Pancreas (tissue), 10 donors: ENCODE results near the gene SULT4A1. TPM values are rescaled to one million over a fixed set of nuclear protein-coding genes. Genes with fewer than 3 reads are reported as not detected.

Source experiments
- ATAC-seq, 4 donors: fragments of 200-7000 bp; cut with Tn5 transposase; one replicate each; pipeline versions ENCODE4 v1.8.0 to v1.9.1; 2020; ENCODE audit warnings: mild to moderate bottlenecking in 4 of 4, moderate library complexity in 4 of 4
- DNase-seq, 6 donors: peaks; one replicate each; pipeline ENCODE4 v3.0.0-alpha.2; 2020
- FAIRE-seq: peaks from 2 replicates; lab custom pipeline; 2012; peaks lifted over from hg19 to GRCh38; lab: Jason Lieb, UNC
- H3K27ac ChIP-seq, 4 donors: fragments of 200-600 bp; sonication (generic); 1 replicate in 3 of 4; 2 replicates in 1 of 4; pipeline versions ENCODE4 v1.5.0 to v1.8.0; 2020
- H3K27me3 ChIP-seq, 4 donors: fragments of 200-600 bp; one replicate each; pipeline ENCODE4 v1.8.0; 2021
- H3K36me3 ChIP-seq, 3 donors: fragments of 200-600 bp; sonication (generic) in 1 of 3; one replicate each; pipeline versions ENCODE4 v1.5.0 to v1.8.0; 2020 to 2021
- H3K4me1 ChIP-seq, 3 donors: fragments of 200-600 bp; one replicate each; pipeline ENCODE4 v1.8.0; 2021
- H3K4me3 ChIP-seq, 4 donors: fragments of 200-600 bp; sonication (generic) in 2 of 4; one replicate each; pipeline versions ENCODE4 v1.5.0 to v1.8.0; 2020 to 2021
- H3K9me3 ChIP-seq, 4 donors: fragments of 200-600 bp; one replicate each; pipeline ENCODE4 v1.8.0; 2021
- WGBS, 2 donors: extraction: QIAGEN DNeasy Blood & Tissue Kit; methylation state at CpG; one replicate each; pipeline ENCODE4 v1.1.7; 2013; 5-methylcytosine and 5-hydroxymethylcytosine counted together
- intact Hi-C, 3 donors: fragments of 100-400 bp; cut with DNase I; formaldehyde crosslinking; loops; one replicate each; pipeline versions ENCODE4 v1.11.1 to v1.14.2; 2022
- polyA plus RNA-seq, 2 donors: library from polyadenylated mRNA; stranded (reverse); fragments of 200-250 nt; gene quantifications; one replicate each; pipeline ENCODE4 v1.2.3, GENCODE V29; 2013
- total RNA-seq, 6 donors: library from RNA; stranded (reverse); fragmentation: NEBNext Ultra II Directional in 4 of 6; extraction: Animal tissue kit (Norgen Biotek cat#: 25700) in 4 of 6; gene quantifications; one replicate each; pipeline versions ENCODE4 v1.2.1 to v1.2.4, GENCODE V29; 2021 to 2023
- TF ChIP-seq, protein P1 (sequence below), 4 donors: fragments of 200-600 bp; sonication (generic) in 3 of 4; IDR thresholded peaks; one replicate each; pipeline versions ENCODE4 v1.5.0 to v1.8.0; 2021; ENCODE audit warnings: antibody characterized with exemption in 4 of 4
- donor health status: healthy with polysubstance abuse.
- donor health status: DM: no; HTN: no; CAD: no; lungs with moderate emphysema.
- donor health status: DM: no; HTN: no; CAD: no.
- donor health status: control.
- donor health status: control.
- donor health status: Bipolar disorder and iron deficiency.
- donor health status: DM: yes; HTN: yes; CAD: no.
- donor health status: DM: no; HTN: no; CAD: no.
- donor health status: DM: no; HTN: no; CAD: no.
- donor health status: DM: yes; HTN: yes; CAD: no.

Gene SULT4A1
- total and polyA plus RNA-seq, 8 donors, result 0.09 to 5.4 (median 0.37) TPM; not detected in 1

DNA sequence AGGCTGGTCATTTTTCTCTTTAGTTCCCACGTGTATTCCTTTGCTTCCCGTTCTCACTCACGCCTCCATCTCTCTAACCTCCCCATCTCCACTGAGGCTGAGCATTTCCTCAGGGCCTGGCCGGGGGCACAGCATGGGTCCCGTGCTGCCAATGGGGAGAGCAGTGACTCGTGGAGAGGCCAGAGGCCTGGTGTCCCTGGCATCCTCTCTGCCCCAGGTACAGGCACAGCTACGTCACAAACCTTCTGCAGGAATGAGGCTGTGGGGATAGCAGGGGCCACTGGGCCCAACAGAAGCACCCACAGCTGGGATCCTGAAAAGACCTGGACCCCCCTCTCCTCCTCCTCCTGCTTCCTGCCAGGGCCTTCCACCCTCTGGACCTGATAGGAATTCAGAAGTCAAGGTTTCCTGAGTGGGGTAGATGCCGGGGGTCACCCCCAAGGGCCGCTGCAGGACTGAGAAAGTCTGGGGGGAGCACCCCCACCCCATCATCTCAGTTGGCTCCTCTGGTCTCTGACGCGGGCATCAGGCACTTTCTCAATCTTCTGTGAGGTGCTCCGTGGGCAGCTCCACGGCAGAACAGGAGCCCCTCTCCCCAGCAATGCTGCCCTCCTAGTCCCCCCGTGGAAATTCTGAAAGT, 17.7 kb upstream of the SULT4A1 start:
- intact Hi-C loops, result no loop called here
- 77 to 78% methylated on average over 14 of the region's 14 CpGs for WGBS, 2 donors
- no peak overlapping the region for H3K4me3 ChIP-seq
- DNase-seq (peak in 1 of 6 donors; percentile 49), FAIRE-seq (no peak), ATAC-seq (no peak)
- H3K4me1 ChIP-seq, result no peaks in the 10 kb centered on the region
- no peaks in the 10 kb centered on the region for H3K36me3 ChIP-seq
- H3K27me3 ChIP-seq, result no peaks in the 10 kb centered on the region
- no peak overlapping the region for H3K27ac ChIP-seq
- TF ChIP-seq, protein P1, sequence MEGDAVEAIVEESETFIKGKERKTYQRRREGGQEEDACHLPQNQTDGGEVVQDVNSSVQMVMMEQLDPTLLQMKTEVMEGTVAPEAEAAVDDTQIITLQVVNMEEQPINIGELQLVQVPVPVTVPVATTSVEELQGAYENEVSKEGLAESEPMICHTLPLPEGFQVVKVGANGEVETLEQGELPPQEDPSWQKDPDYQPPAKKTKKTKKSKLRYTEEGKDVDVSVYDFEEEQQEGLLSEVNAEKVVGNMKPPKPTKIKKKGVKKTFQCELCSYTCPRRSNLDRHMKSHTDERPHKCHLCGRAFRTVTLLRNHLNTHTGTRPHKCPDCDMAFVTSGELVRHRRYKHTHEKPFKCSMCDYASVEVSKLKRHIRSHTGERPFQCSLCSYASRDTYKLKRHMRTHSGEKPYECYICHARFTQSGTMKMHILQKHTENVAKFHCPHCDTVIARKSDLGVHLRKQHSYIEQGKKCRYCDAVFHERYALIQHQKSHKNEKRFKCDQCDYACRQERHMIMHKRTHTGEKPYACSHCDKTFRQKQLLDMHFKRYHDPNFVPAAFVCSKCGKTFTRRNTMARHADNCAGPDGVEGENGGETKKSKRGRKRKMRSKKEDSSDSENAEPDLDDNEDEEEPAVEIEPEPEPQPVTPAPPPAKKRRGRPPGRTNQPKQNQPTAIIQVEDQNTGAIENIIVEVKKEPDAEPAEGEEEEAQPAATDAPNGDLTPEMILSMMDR (IDR thresholded peaks at IDR 0.05), result no peak
- H3K9me3 ChIP-seq, result no peaks in the 10 kb centered on the region

DNA sequence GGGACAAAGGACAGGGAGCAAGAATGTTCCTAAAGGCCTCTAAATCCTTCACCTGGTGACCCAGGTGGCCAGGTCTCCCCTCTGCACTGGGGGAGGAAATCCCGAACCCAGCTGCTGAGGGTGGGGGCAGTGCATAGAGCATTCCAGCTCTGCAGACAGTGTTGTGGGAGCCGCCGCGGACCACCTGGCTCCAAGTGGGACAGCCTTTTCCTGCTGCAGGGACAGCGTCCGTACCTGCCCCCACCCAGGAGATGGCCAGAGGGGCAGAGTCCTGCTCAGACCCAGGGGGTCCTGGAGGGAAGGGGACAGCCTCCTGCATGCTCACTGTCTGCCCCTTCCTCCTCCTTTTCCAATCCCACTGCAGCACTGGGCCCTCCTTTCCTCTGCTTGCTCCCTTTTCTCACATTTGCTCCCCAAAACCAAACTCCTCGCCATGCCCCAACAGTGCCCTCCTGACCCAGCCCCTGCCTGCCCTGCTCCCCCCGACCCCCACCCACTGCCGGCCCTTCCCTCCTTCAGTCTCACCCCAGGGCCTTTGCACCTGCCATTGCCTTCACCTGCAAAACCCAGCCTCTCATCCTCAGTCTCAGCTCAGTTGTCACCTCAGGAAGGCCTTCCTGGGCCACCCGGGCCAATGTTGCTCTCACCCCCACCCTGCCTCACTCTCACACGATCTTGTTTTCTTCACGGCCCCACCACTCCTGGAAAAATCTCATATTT, 16.7 kb upstream of the SULT4A1 start:
- WGBS, 2 donors, result 60 to 70% methylated on average over 12 of the region's 12 CpGs
- no peak for FAIRE-seq
- H3K27ac ChIP-seq, result no peak overlapping the region

DNA sequence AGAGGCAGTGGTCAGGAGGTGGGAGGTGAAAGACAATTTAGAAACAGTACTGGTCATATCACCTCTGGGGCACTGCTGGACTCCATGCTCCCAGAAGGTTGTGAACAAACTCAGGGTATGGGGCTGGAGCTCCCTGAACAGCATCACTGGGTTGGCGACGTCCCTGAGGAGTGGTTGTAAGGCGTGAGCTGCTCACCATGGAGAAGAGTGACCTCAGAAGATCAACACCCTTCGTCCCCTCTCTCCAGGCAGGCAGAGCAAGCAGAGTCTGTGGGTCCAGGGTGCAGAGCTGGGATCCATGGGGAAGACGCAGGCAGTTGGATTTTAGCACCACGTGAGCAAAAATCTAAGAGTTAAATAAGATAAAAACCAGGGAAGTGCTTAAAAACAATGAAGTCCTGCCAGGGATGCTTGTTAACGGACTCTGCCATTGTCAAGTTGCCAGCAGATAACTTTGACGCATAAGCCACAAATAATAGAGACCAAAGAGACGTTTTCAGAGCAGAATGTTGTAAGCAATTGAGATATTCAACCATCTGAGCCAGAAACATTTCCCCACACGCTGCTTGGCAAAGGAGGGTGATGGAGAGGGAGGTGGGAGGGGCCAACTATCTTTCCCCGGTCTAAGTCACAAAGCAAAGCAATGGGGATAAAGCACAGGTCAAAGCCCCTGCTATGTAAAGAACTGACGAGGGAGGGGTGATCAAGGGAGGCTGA, 15.9 kb upstream of the SULT4A1 start:
- FAIRE-seq (no peak), ATAC-seq (no peak), DNase-seq (no peak)
- Histone ChIP-seq H3K4me1 (no peaks in the 10 kb centered on the region), H3K27me3 (no peaks in the 10 kb centered on the region), H3K4me3 (no peak overlapping the region), H3K27ac (no peak overlapping the region), H3K36me3 (no peaks in the 10 kb centered on the region), H3K9me3 (no peaks in the 10 kb centered on the region)
- 39 to 46% methylated on average over 12 of the region's 12 CpGs for WGBS, 2 donors
- intact Hi-C loops, result no loop called here
- TF ChIP-seq, protein P1 (IDR thresholded peaks at IDR 0.05), result no peak

More for the DNA sequence above, 16.7 kb upstream of the SULT4A1 start:
- ATAC-seq (no peak), DNase-seq (peak in 1 of 6 donors; percentile 23)
- TF ChIP-seq, protein P1 (IDR thresholded peaks at IDR 0.05), result no peak
- no peaks in the 10 kb centered on the region for H3K27me3 ChIP-seq
- no peaks in the 10 kb centered on the region for H3K36me3 ChIP-seq
- no peaks in the 10 kb centered on the region for H3K9me3 ChIP-seq
- no peaks in the 10 kb centered on the region for H3K4me1 ChIP-seq
- no peak overlapping the region for H3K4me3 ChIP-seq
- intact Hi-C loops, result no loop called here

DNA sequence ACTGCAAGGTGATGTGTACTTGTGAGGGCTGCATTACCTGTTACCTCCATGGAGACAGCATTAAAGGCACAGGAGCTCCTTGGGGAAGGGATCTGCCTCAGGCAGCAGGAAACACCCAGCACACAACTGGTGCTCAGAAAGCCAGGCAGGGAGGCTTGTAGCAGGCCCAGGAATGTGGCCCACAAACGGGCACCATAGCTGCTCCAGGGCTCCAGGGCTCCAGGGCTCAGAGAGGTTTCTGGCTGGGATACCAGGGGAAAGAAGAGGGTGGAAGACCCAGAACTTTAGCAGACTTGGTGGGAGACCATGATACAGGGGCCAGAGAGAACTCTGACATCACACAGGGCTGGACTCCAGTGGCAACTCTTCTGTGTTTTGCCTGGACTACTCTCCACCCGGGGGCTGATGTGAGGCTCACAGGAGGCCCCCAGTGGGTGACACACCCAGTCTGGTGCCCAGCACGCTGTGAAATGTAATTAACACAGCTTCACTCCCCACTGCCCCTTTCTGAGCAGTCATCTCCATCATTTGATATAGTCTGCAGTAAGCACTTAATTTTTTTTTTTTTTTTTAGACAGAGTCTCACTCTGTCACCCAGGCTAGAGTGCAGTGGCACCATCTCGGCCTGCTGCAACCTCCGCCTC, 14.7 kb upstream of the SULT4A1 start:
- Histone ChIP-seq H3K27ac (no peak overlapping the region), H3K4me3 (no peak overlapping the region), H3K36me3 (no peaks in the 10 kb centered on the region), H3K4me1 (no peaks in the 10 kb centered on the region), H3K9me3 (no peaks in the 10 kb centered on the region), H3K27me3 (no peaks in the 10 kb centered on the region)
- ATAC-seq (no peak), DNase-seq (peak in 1 of 6 donors; percentile 44), FAIRE-seq (no peak)
- intact Hi-C loops, result no loop called here
- TF ChIP-seq, protein P1 (IDR thresholded peaks at IDR 0.05), result no peak
- 53 to 63% methylated on average over 5 of the region's 5 CpGs for WGBS, 2 donors
